ENCODE measurements around the gene MORN3. TPM values are rescaled to one million over a fixed set of nuclear protein-coding genes. Genes with fewer than 3 reads are reported as not detected.

MORN3 gene
- total RNA-seq, 1 experiment from 2014 or later = 0.75 TPM

DNA sequence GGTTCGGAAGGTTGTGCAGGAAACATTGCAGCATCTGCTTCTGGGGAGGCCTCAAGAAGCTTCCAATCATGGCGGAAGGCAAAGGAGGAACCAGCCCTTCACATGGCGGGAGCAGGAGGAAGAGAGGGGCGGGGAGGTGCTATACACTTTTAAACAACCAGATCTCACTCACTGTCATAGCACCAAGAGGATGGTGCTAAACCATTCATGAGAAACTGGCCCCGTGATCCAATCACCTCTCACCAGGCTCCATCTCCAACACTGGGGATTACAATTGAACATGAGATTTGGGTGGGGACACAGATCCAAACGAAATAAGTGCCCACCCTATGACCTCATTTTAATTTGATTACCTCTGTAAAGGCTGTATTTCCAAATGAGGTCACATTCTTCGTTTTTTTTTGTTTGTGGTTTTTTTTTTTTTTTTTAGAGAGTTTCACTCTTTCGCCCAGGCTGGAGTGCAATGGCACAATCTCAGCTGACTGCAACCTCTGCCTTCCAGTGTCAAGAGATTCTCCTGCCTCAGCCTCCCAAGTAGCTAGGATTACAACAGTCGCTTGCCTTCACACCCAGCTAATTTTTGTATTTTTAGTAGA, 54.5 kb downstream of the MORN3 start:
- Histone ChIP-seq H3K27ac (no peak overlapping the region), H3K4me3 (no peak overlapping the region), H3K36me3 (no peaks in the 10 kb centered on the region), H3K4me1 (no peaks in the 10 kb centered on the region), H3K27me3 (no peaks in the 10 kb centered on the region), H3K9me3 (replicated peaks) (no peaks in the 10 kb centered on the region)
- no peak for DNase-seq

DNA sequence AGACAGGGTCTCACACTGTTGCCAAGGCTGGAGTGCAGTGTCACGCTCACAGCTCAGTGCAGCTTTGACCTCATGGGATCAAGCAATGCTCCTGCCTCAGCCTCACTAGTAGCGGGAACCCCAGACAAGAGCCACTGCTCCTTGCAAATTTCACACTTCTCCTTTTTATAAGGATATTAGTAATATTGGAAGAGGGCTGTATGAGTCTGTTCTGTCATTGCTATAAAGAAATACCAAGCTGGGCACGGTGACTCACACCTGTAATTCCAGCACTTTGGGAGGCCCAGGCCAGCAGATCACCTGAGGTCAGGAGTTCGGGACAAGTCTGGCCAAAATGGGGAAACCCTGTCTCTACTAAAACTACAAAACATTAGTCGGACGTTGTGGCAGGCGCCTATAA, 56.0 kb downstream of the MORN3 start:
- H3K27ac ChIP-seq = no peak overlapping the region
- H3K4me3 ChIP-seq = no peak overlapping the region
- H3K4me1 ChIP-seq = no peaks in the 10 kb centered on the region
- no peaks in the 10 kb centered on the region for H3K36me3 ChIP-seq
- DNase-seq = no peak
- H3K27me3 ChIP-seq = no peaks in the 10 kb centered on the region
- H3K9me3 ChIP-seq (replicated peaks) = no peaks in the 10 kb centered on the region

DNA sequence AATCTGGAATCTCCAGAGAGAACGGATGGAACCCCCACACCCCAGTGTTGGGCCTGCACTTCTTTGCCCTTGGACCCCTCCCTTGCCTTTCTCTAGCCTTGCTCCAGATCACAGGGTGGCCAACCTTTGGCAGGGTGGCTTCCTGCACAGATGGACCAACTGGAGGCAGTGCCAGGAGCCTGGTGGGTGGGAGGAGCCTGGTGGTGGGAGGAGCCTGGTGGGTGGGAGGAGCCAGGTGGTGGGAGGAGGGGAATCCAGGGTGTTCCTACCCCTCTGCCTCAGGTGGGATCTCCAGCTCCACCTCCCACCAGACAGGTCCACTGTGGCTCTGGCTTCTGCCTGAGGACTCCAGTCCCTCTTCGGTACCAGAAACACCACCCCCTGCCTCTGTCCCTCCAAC, 58.1 kb downstream of the MORN3 start:
- Histone ChIP-seq H3K36me3 (no peaks in the 10 kb centered on the region), H3K27ac (no peak overlapping the region)

DNA sequence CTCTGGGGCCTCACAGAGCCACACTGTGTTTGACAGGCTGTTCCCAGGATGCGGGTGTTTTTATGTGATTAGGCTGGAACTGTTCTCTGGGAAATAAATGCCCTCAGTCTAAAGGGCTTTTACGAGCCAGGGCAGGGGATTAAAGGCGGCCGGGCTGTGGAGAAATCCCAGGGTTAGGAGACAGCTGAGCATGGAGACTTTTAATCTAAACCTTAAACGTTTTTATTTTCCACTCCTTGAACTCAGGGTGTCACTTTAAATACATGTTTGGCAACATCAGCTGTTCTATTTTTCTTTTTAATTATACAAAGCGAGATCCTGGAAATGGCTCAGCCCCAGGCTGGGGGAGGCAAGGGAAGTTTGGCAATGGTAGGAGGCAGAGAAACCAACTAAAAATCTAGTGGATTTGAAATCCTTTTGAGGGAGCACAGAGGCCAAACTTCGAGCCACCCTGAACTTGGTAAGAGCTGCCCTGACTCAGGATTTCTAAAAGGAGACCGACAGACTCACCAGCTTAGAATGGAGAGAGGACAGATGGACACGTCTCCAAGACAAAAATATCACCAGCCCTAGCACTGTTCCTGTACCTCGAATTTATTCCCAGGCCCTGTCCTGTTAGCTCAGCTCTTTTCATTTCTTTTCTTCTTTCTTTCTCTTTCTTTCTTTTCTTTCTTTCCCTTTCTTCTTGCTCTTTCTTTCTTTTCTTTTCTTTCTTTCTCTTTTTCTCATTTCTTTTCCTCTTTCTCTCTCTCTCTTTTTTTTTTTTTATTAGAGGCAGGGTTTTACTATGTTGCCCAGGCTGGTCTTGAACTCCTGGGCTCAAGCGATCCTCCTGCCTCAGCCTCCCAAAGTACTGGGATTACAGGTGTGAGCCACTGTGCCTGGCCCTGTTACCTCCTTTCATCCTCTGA, 59.0 kb downstream of the MORN3 start:
- peak; percentile 46 to 79 for DNase-seq
- no peaks in the 10 kb centered on the region for H3K27me3 ChIP-seq
- no peaks in the 10 kb centered on the region for H3K36me3 ChIP-seq
- H3K4me3 ChIP-seq = peak overlapping the region; percentile 15
- peak overlapping the region; percentile 32; the same call in 1 of the 2 replicates for H3K27ac ChIP-seq
- H3K4me1 ChIP-seq = no peaks in the 10 kb centered on the region
- H3K9me3 ChIP-seq (replicated peaks) = no peaks in the 10 kb centered on the region

More for the DNA sequence above, 58.1 kb downstream of the MORN3 start:
- Histone ChIP-seq H3K9me3 (replicated peaks) (no peaks in the 10 kb centered on the region), H3K27me3 (no peaks in the 10 kb centered on the region), H3K4me1 (no peaks in the 10 kb centered on the region), H3K4me3 (no peak overlapping the region)
- peak; percentile 30 to 40 for DNase-seq

DNA sequence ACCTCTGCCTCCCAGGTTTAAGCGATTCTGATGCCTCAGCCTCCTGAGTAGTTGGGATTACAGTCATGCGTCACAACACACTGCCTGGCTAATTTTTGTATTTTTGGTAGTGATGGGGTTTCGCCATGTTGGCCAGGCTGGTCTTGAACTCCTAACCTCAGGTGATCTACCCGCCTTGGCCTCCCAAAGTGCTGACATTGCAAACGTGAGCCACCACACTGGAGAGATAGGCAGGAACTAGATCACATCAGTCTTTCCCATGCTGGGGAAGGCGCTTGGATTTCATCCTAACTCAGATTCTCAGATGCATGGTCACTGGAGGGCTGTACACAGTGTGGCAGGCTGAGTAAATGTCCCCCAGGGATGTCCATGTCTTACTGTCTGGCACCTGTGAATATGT, 61.2 kb downstream of the MORN3 start:
- Histone ChIP-seq H3K4me3 (no peak overlapping the region), H3K27me3 (no peaks in the 10 kb centered on the region), H3K36me3 (no peaks in the 10 kb centered on the region), H3K27ac (no peak overlapping the region), H3K4me1 (no peaks in the 10 kb centered on the region), H3K9me3 (replicated peaks) (no peaks in the 10 kb centered on the region)
- DNase-seq = no peak

DNA sequence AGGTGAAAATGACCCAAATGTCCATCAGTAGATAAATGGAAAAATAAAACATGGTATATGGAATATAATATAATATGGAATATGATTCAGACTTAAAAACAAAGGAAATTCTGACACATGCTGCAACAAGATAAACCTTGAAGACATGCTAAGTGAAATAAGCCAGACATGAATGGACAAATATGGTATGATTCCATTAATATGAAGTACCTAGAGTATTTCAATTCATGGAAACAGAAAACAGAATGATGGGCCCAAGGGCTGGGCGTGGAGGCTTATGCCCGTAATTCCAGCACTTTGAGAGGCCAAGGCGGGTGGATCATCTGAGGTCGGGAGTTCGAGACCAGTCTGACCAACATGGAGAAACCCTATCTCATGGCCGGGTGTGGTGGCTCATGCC, 65.9 kb downstream of the MORN3 start:
- no peaks in the 10 kb centered on the region for H3K9me3 ChIP-seq (replicated peaks)
- 0 out of 2 replicates have a peak, but pooled peaks cover 3% of the 10 kb centered on the region for H3K4me1 ChIP-seq
- no peaks in the 10 kb centered on the region for H3K27me3 ChIP-seq
- no peak overlapping the region for H3K4me3 ChIP-seq
- H3K27ac ChIP-seq = no peak overlapping the region
- no peak for DNase-seq
- H3K36me3 ChIP-seq = no peaks in the 10 kb centered on the region

DNA sequence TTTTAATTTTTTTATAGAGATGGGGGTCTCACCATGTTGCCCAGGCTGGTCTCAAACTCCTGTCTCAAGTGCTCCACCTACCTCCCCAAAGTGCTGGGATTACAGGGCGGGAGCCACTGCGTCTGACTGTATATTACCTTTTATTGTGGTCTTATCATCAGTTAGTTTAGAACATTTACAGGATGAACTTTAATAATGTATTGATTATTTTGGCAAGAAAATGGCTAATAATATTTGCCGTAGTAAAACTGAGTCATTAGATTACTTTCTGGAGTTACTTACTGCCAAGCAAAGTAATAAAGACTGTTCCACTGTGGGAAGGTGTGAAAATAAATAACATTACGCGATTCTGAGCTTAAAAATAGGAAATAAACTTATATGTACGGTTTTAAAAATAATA, 66.7 kb downstream of the MORN3 start:
- 0 out of 2 replicates have a peak, but pooled peaks cover 3% of the 10 kb centered on the region for H3K4me1 ChIP-seq
- no peaks in the 10 kb centered on the region for H3K9me3 ChIP-seq (replicated peaks)
- H3K4me3 ChIP-seq = no peak overlapping the region
- no peak for DNase-seq
- H3K36me3 ChIP-seq = no peaks in the 10 kb centered on the region
- H3K27me3 ChIP-seq = no peaks in the 10 kb centered on the region
- no peak overlapping the region for H3K27ac ChIP-seq

DNA sequence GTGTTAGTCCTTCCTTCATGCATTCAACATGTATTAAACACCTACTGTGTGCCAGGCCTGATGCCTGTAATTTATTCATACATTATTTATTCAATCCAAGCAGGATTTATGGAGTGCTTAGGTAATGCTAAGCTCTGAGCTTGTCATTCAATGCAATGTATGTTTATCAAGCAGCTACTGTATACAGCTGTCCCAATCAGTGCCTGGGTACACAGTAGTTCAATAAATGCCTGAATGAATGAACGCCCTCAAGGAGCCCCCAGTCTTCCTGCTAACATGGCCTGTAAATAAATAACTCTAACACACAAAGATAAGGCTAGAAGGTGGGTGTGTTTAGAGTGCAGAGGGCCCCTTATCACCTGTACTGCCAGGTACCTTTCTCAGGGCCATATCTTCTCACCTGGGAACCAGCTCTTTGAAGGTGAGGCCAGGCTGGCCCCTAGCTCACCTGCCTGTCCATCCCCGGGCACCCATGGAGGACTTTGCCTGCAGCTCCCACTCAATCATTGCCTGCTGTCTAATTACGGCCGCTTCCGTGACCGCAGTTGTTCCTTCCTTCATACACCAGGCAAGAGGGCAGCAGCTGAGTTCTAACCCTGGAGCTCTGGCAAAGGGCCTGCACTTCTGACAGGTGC, 68.6 kb downstream of the MORN3 start:
- no peaks in the 10 kb centered on the region for H3K9me3 ChIP-seq (replicated peaks)
- H3K4me3 ChIP-seq = no peak overlapping the region
- DNase-seq = peak; percentile 68 to 80
- H3K27ac ChIP-seq = no peak overlapping the region
- no peaks in the 10 kb centered on the region for H3K27me3 ChIP-seq
- 0 out of 2 replicates have a peak, but pooled peaks cover 3% of the 10 kb centered on the region for H3K4me1 ChIP-seq
- no peaks in the 10 kb centered on the region for H3K36me3 ChIP-seq

Other genes with a start within 250 kb of the MORN3 start
- 44.0 and 48.4 TPM in 2 replicates for gene KDM2B, start 88.6 kb downstream of the MORN3 start, total RNA-seq (2014; rRNA removed; shearing (Covaris generic))
- gene ORAI1, start 43.1 kb downstream of the MORN3 start, total RNA-seq (2014; rRNA removed; shearing (Covaris generic)) = 11.5 and 12.2 TPM in 2 replicates
- 23.9 and 25.5 TPM in 2 replicates for gene TMEM120B, start 43.1 kb upstream of the MORN3 start, total RNA-seq (2014; rRNA removed; shearing (Covaris generic))
- gene RHOF, start 124.0 kb upstream of the MORN3 start, total RNA-seq (2014; rRNA removed; shearing (Covaris generic)) = 2.8 and 5.2 TPM in 2 replicates
- 3.2 and 3.8 TPM in 2 replicates for gene SETD1B, start 134.4 kb upstream of the MORN3 start, total RNA-seq (2014; rRNA removed; shearing (Covaris generic))
- gene HPD, start 189.2 kb upstream of the MORN3 start, total RNA-seq (2014; rRNA removed; shearing (Covaris generic)) = not detected in 2 replicates
- 28.9 and 32.3 TPM in 2 replicates for gene PSMD9, start 219.1 kb upstream of the MORN3 start, total RNA-seq (2014; rRNA removed; shearing (Covaris generic))
- 0.41 and 0.45 TPM in 2 replicates for gene CFAP251, start 248.9 kb upstream of the MORN3 start, total RNA-seq (2014; rRNA removed; shearing (Covaris generic))

All from SJCRH30 (cell line).